Esophagus muscularis mucosa (tissue), 4 donors: ENCODE measurements around the gene SNAPC4. TPM values are rescaled to one million over a fixed set of nuclear protein-coding genes. Genes with fewer than 3 reads are reported as not detected.

Source experiments
- DNase-seq: peaks from one replicate; pipeline ENCODE4 v3.0.0-alpha.2; 2017; ENCODE audit errors: extremely low spot score
- H3K27ac ChIP-seq, 4 donors: fragments of 200-600 bp; sonication (generic); replicated peaks in 1 of 4; 1 replicate in 3 of 4; 2 replicates in 1 of 4; pipeline ENCODE4 v1.5.1; 2016 to 2019; ENCODE audit warnings: mild to moderate bottlenecking in 1 of 4
- H3K27me3 ChIP-seq, 4 donors: fragments of 200-600 bp; sonication (generic); one replicate each; pipeline versions ENCODE4 v1.5.1 to v1.6.0; 2016 to 2019
- H3K36me3 ChIP-seq, 4 donors: fragments of 200-600 bp; sonication (generic); one replicate each; pipeline ENCODE4 v1.5.1; 2016 to 2019
- H3K4me1 ChIP-seq, 4 donors: fragments of 200-600 bp; sonication (generic); one replicate each; pipeline ENCODE4 v1.5.1; 2016 to 2019
- H3K4me3 ChIP-seq, 4 donors: fragments of 200-600 bp; sonication (generic); 1 replicate in 2 of 4; 2 replicates in 2 of 4; pipeline ENCODE4 v1.5.1; 2016 to 2019; ENCODE audit warnings: mild to moderate bottlenecking in 4 of 4, moderate library complexity in 1 of 4
- H3K9me3 ChIP-seq, 4 donors: fragments of 200-600 bp; sonication (generic); 1 replicate in 3 of 4; 2 replicates in 1 of 4; pipeline ENCODE4 v1.5.1; 2016 to 2019
- CTCF ChIP-seq, 3 experiments: fragments of 200-600 bp in 2 of 3; fragments of 450-650 bp in 1 of 3; sonication (generic) in 2 of 3; IDR thresholded peaks; one replicate each; pipeline ENCODE4 v1.5.1; 2017 to 2019; ENCODE audit warnings: antibody characterized with exemption in 3 of 3, mild to moderate bottlenecking in 2 of 3, moderate library complexity in 1 of 3
- EP300 ChIP-seq: sonication (generic); formaldehyde crosslinking; IDR thresholded peaks from one replicate; pipeline ENCODE4 v1.6.1; 2017; ENCODE audit warnings: antibody characterized with exemption
- POLR2A ChIP-seq: fragments of 450-650 bp; IDR thresholded peaks from one replicate; pipeline ENCODE4 v1.6.1; 2017; ENCODE audit warnings: antibody characterized with exemption, moderate library complexity, mild to moderate bottlenecking, low read depth
- POLR2AphosphoS5 ChIP-seq, 2 donors: sonication (generic); formaldehyde crosslinking; IDR thresholded peaks; one replicate each; pipeline ENCODE4 v1.6.1; 2017; ENCODE audit warnings: antibody characterized with exemption in 2 of 2
- WGBS: methylation state at CpG from one replicate; pipeline ENCODE4 v1.1.5; 2018; 5-methylcytosine and 5-hydroxymethylcytosine counted together
- intact Hi-C: fragments of 100-400 bp; cut with DNase I; formaldehyde crosslinking; loops from one replicate; pipeline ENCODE4 v1.15.1; 2023
- total RNA-seq, 4 donors: library from RNA; depleted of rRNA; stranded (reverse); fragments of >200 nt; gene quantifications; one replicate each; pipeline versions ENCODE4 v1.1.0 to v1.2.1, GENCODE V29; 2016

SNAPC4 gene
- total RNA-seq, 4 donors from 2014 or later = 3.3 to 8.4 (median 4.9) TPM

GRCh38 chr9:136361754-136362449 lies 38.1 kb downstream of the SNAPC4 start:
- Histone ChIP-seq H3K36me3 (peaks cover 0 to 31% (median 21%) of the 10 kb centered on the region in 4 donors), H3K27ac (peak overlapping the region in 3 of 4 donors; percentile 34 to 96 (median 55)), H3K4me3 (no peak overlapping the region), H3K9me3 (no peaks in the 10 kb centered on the region), H3K27me3 (peaks cover 0 to 26% (median 0%) of the 10 kb centered on the region in 4 donors), H3K4me1 (peaks cover 29 to 39% (median 37%) of the 10 kb centered on the region in 4 donors)
- intact Hi-C loops = loop anchor here (2.0 kb wide), 1 partner anchor 19 kb away; no protein-coding TSS in a partner anchor
- TF ChIP-seq POLR2AphosphoS5 (IDR thresholded peaks at IDR 0.05) (no peak), POLR2A (no peak), EP300 (no peak), CTCF (IDR thresholded peaks at IDR 0.05) (no peak)
- WGBS = 68% methylated on average over 10 of the region's 26 CpGs
- DNase-seq = no peak

GRCh38 chr9:136361047-136361753 lies 38.8 kb downstream of the SNAPC4 start:
- H3K36me3 ChIP-seq = peaks cover 0 to 38% (median 28%) of the 10 kb centered on the region in 4 donors
- DNase-seq = no peak
- H3K4me1 ChIP-seq = peaks cover 32 to 42% (median 37%) of the 10 kb centered on the region in 4 donors
- intact Hi-C loops = no loop called here
- no peaks in the 10 kb centered on the region for H3K9me3 ChIP-seq
- H3K27me3 ChIP-seq = peaks cover 0 to 20% (median 0%) of the 10 kb centered on the region in 4 donors
- TF ChIP-seq CTCF (IDR thresholded peaks at IDR 0.05) = no peak
- peak in 1 of 2 donors; percentile 39 for TF ChIP-seq POLR2AphosphoS5 (IDR thresholded peaks at IDR 0.05)
- H3K4me3 ChIP-seq = no peak overlapping the region
- peak overlapping the region in 3 of 4 donors; percentile 34 to 96 (median 55) for H3K27ac ChIP-seq
- 48% methylated on average over 20 of the region's 43 CpGs for WGBS

GRCh38 chr9:136359774-136360718 lies 39.9 kb downstream of the SNAPC4 start:
- intact Hi-C loops = no loop called here
- no peak for DNase-seq
- Histone ChIP-seq H3K27me3 (peaks cover 0 to 12% (median 0%) of the 10 kb centered on the region in 4 donors), H3K9me3 (no peaks in the 10 kb centered on the region), H3K36me3 (peaks cover 0 to 44% (median 34%) of the 10 kb centered on the region in 4 donors), H3K4me3 (no peak overlapping the region), H3K27ac (peak overlapping the region in 1 of 4 donors; percentile 13), H3K4me1 (peaks cover 41 to 52% (median 46%) of the 10 kb centered on the region in 4 donors)
- no peak for TF ChIP-seq EP300
- TF ChIP-seq POLR2A = no peak
- TF ChIP-seq CTCF (IDR thresholded peaks at IDR 0.05) = no peak
- TF ChIP-seq POLR2AphosphoS5 (IDR thresholded peaks at IDR 0.05) = no peak
- WGBS = 77% methylated on average over 19 of the region's 38 CpGs

DNA sequence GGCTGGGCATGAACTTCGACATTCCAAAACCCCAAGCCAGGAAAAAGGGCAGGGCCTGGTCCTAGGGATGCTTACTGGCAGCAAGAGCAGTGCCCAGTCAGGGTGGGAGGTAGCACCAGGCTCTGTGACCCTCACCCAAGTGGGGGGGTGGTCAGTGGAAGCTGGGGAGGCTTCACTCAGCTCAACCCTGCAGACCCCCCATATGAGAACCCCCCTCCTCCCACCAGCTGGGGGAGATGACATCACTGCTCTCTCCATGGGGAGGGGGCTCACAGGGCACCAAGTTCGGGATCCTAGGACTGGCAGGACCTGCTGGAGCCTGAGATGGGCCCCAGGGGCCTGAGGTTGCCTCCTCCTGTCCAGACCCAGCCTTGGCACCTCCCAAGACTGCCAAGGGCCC lies 41.1 kb downstream of the SNAPC4 start:
- no peak overlapping the region for H3K4me3 ChIP-seq
- no peak overlapping the region for H3K27ac ChIP-seq
- peaks cover 0 to 44% (median 34%) of the 10 kb centered on the region in 4 donors for H3K36me3 ChIP-seq
- peaks cover 42 to 56% (median 50%) of the 10 kb centered on the region in 4 donors for H3K4me1 ChIP-seq
- no peak for DNase-seq
- no peak for TF ChIP-seq EP300
- no peak for TF ChIP-seq CTCF (IDR thresholded peaks at IDR 0.05)
- TF ChIP-seq POLR2A = no peak
- H3K9me3 ChIP-seq = no peaks in the 10 kb centered on the region
- WGBS = 80% methylated on average over 1 of the region's 2 CpGs
- no peaks in the 10 kb centered on the region for H3K27me3 ChIP-seq
- intact Hi-C loops = no loop called here
